Panc1 (cell line): Measurements from ENCODE around the gene OR2B2. TPM values are rescaled to one million over a fixed set of nuclear protein-coding genes. Genes with fewer than 3 reads are reported as not detected.

ENCODE experiments used
- ATAC-seq: fragments of 200-7000 bp; cut with Tn5 transposase; 2 replicates; pipeline ENCODE4 v1.9.1; 2020; ENCODE audit warnings: mild to moderate bottlenecking, moderate library complexity
- BruUV-seq: library from RNA; stranded (reverse); fragments of 400-500 nt; replicated peaks from 2 replicates; lab custom pipeline; 2021; lab: Mats Ljungman, UMichigan
- CTCF ChIA-PET: fragments of 300-600 bp; sonication (Branson Sonifier 250); formaldehyde crosslinking; loops from one replicate; lab custom pipeline; 2022; ENCODE audit warnings: antibody characterized with exemption; lab: Charles Lee
- POLR2A ChIA-PET: fragments of 300-600 bp; sonication (Branson Sonifier 250); formaldehyde crosslinking; loops from one replicate; lab custom pipeline; 2022; ENCODE audit warnings: antibody characterized with exemption; lab: Charles Lee
- DNase-seq: peaks from one replicate; pipeline ENCODE4 v3.0.0-alpha.2; 2010; ENCODE audit warnings: low read depth, low spot score
- H3K27ac ChIP-seq: 2 replicates; pipeline ENCODE4 v1.5.1; 2011; ENCODE audit warnings: mild to moderate bottlenecking, low read length, inconsistent platforms
- H3K27me3 ChIP-seq: fragments of 200-500 bp; sonication (Bioruptor generic); 2 replicates; pipeline ENCODE4 v1.6.0; 2014; ENCODE audit warnings: low read length, inconsistent platforms; ENCODE audit not compliant: control insufficient read depth, insufficient read depth
- H3K36me3 ChIP-seq: fragments of 200-500 bp; sonication (Bioruptor generic); 2 replicates; pipeline ENCODE4 v1.5.1; 2014; ENCODE audit warnings: inconsistent platforms, mild to moderate bottlenecking, low read length, moderate library complexity; ENCODE audit not compliant: control insufficient read depth, insufficient read depth
- H3K4me1 ChIP-seq: 2 replicates; pipeline ENCODE4 v1.5.1; 2011; ENCODE audit warnings: inconsistent platforms, mild to moderate bottlenecking, low read length, moderate library complexity; ENCODE audit not compliant: control insufficient read depth, insufficient read depth
- H3K4me3 ChIP-seq, 2 experiments: 2 replicates each; pipeline ENCODE4 v1.5.1; 2011 to 2012; ENCODE audit warnings: low read depth in 2 of 2, low read length in 2 of 2, mild to moderate bottlenecking in 2 of 2, inconsistent platforms in 1 of 2, moderate library complexity in 1 of 2
- H3K9me3 ChIP-seq: fragments of 200-500 bp; sonication (Bioruptor generic); 2 replicates; pipeline ENCODE4 v1.5.1; 2014; ENCODE audit warnings: low read depth, mild to moderate bottlenecking, inconsistent platforms, low read length, moderate library complexity; ENCODE audit not compliant: control insufficient read depth, insufficient read depth
- CTCF ChIP-seq: fragments of 450-650 bp; IDR thresholded peaks from 2 replicates; pipeline ENCODE4 v1.5.1; 2017; ENCODE audit warnings: mild to moderate bottlenecking
- POLR2AphosphoS5 ChIP-seq: IDR thresholded peaks from 2 replicates; pipeline ENCODE4 v1.6.1; 2012; ENCODE audit warnings: mild to moderate bottlenecking, low read depth, low read length, moderate library complexity
- SIN3A ChIP-seq: IDR thresholded peaks from 2 replicates; pipeline ENCODE4 v1.6.1; 2012; ENCODE audit warnings: low read depth, mild to moderate bottlenecking, low read length, moderate library complexity, borderline replicate concordance; ENCODE audit not compliant: insufficient read depth
- TCF7L2 ChIP-seq: IDR thresholded peaks from 2 replicates; pipeline ENCODE4 v1.6.1; 2011; ENCODE audit warnings: mild to moderate bottlenecking, low read depth, low read length, inconsistent platforms
- in situ Hi-C: cut with HindIII; loops from 2 replicates; pipeline ENCODE4 v1.10.0; 2016; ENCODE audit warnings: low sequenced_read_pairs, low pct_unique_long_range_greater_than_20kb
- intact Hi-C: fragments of 100-400 bp; cut with micrococcal nuclease; formaldehyde crosslinking; loops from one replicate; pipeline ENCODE4 v1.10.0; 2022; ENCODE audit not compliant: unreplicated experiment
- total RNA-seq: library from RNA; stranded (reverse); gene quantifications from one replicate; pipeline ENCODE4 v1.2.1, GENCODE V29; 2021; ENCODE audit not compliant: unreplicated experiment
- TF ChIP-seq, protein P1 (sequence below), 2 experiments: IDR thresholded peaks; 2 replicates each; pipeline ENCODE4 v1.6.1; 2011 to 2012; ENCODE audit warnings: low read depth in 2 of 2, control low read depth in 1 of 2, low read length in 1 of 2, mild to moderate bottlenecking in 1 of 2, moderate library complexity in 1 of 2; ENCODE audit not compliant: insufficient read depth in 1 of 2

The OR2B2 gene
- total RNA-seq, 1 experiment from 2014 or later = not detected

DNA sequence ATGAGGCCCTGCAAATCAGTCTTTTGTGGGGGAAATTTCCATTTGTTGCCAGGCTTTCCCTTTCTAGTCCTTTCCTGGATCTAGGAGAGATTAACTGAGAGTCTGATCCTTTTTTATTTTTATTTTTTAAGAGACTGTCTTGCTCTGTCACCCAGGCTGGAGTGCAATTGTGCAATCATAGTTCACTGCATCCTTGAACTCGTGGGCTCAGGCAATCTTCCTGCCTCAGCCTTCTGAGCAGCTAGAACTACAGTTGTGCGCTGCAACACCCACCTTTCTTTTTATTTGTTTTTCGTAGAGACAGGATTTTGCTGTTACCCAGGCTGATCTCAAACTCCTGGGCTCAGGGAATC is 22.9 kb downstream of the OR2B2 start:
- no TSS peak for BruUV-seq
- H3K27me3 ChIP-seq = no peaks in the 10 kb centered on the region
- ATAC-seq (no peak), DNase-seq (no peak)
- TF ChIP-seq POLR2AphosphoS5 (no peak), SIN3A (no peak)
- peak overlapping the region in 1 of 2 experiments; percentile 90; a peak in 2 of 4 replicates for H3K4me3 ChIP-seq
- POLR2A ChIA-PET = interaction anchor here (0.6 to 2.1 kb wide), 3 partner anchors 14 to 51 kb away, joined by 4 to 39 read pairs (median 10); a partner anchor contains a TSS
- H3K9me3 ChIP-seq = no peaks in the 10 kb centered on the region
- in situ Hi-C loops (no loop called here), intact Hi-C loops (no loop called here)
- H3K27ac ChIP-seq = peak overlapping the region; percentile 99
- peaks cover 14% of the 10 kb centered on the region for H3K4me1 ChIP-seq
- H3K36me3 ChIP-seq = peaks cover 2% of the 10 kb centered on the region; the same call in 1 of the 2 replicates
- CTCF ChIA-PET = no interaction called here

DNA sequence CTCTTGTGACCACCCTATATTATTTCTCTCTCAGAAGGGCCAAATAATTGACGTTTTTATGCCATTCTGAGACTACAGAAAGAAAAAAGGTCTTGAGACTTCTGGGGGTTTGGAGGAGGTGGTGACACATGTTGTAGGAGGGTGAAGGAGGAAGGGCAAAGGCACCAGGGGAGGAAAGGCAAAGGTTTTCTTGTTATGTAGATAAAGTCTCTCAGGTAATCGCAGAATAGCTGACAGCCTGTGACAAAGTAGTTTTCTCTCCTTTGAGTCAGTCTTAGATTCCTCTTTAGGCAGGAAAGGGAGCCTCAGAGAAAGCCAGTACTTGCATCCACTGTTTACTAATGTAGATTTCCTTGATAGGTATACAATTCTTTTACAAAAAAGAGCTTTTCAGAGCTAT is 23.6 kb downstream of the OR2B2 start:
- ATAC-seq (no peak), DNase-seq (no peak)
- no peaks in the 10 kb centered on the region for H3K27me3 ChIP-seq
- in situ Hi-C loops (no loop called here), intact Hi-C loops (no loop called here)
- no peaks in the 10 kb centered on the region; the same call in 1 of the 2 replicates for H3K36me3 ChIP-seq
- ChIA-PET POLR2A (no interaction called here), CTCF (no interaction called here)
- peaks cover 14% of the 10 kb centered on the region for H3K4me1 ChIP-seq
- BruUV-seq = no TSS peak
- no peak overlapping the region for H3K4me3 ChIP-seq
- peak overlapping the region; percentile 99 for H3K27ac ChIP-seq
- H3K9me3 ChIP-seq = no peaks in the 10 kb centered on the region
- TF ChIP-seq POLR2AphosphoS5 (no peak), CTCF (no peak), SIN3A (no peak), TCF7L2 (no peak)
- TF ChIP-seq, protein P1, sequence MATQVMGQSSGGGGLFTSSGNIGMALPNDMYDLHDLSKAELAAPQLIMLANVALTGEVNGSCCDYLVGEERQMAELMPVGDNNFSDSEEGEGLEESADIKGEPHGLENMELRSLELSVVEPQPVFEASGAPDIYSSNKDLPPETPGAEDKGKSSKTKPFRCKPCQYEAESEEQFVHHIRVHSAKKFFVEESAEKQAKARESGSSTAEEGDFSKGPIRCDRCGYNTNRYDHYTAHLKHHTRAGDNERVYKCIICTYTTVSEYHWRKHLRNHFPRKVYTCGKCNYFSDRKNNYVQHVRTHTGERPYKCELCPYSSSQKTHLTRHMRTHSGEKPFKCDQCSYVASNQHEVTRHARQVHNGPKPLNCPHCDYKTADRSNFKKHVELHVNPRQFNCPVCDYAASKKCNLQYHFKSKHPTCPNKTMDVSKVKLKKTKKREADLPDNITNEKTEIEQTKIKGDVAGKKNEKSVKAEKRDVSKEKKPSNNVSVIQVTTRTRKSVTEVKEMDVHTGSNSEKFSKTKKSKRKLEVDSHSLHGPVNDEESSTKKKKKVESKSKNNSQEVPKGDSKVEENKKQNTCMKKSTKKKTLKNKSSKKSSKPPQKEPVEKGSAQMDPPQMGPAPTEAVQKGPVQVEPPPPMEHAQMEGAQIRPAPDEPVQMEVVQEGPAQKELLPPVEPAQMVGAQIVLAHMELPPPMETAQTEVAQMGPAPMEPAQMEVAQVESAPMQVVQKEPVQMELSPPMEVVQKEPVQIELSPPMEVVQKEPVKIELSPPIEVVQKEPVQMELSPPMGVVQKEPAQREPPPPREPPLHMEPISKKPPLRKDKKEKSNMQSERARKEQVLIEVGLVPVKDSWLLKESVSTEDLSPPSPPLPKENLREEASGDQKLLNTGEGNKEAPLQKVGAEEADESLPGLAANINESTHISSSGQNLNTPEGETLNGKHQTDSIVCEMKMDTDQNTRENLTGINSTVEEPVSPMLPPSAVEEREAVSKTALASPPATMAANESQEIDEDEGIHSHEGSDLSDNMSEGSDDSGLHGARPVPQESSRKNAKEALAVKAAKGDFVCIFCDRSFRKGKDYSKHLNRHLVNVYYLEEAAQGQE (IDR thresholded peaks at IDR 0.05; ENCODE audit: insufficient read depth in 1 of 2, low read depth in 2 of 2, low read length in 1 of 2) = no peak

DNA sequence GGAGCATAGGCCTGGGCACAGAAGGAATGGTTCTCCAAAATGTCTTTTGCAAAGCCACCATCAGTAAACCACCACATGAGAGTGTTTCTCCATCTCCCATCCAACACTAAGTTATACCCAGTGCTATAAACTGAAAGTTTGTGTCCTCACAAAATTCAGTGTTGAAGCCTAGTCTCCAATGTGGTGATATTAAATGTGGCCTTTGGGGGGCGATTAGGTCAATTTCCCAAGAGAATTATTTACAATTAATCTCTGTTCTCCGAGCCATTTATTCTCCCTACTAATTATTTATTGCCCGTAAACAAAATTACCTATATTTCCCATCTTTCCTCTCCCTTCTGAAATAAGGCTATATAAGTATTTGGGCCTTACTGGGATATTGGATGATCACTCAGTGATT is 26.1 kb downstream of the OR2B2 start:
- ATAC-seq (no peak), DNase-seq (no peak)
- Histone ChIP-seq H3K27me3 (no peaks in the 10 kb centered on the region), H3K36me3 (no peaks in the 10 kb centered on the region), H3K27ac (no peak overlapping the region), H3K4me3 (no peak overlapping the region), H3K9me3 (no peaks in the 10 kb centered on the region), H3K4me1 (peaks cover 9% of the 10 kb centered on the region)
- POLR2A ChIA-PET = no interaction called here
- intact Hi-C loops = no loop called here
- in situ Hi-C loops = no loop called here
- TF ChIP-seq POLR2AphosphoS5 (no peak), TCF7L2 (no peak), CTCF (no peak), SIN3A (no peak)
- TF ChIP-seq, protein P1 (IDR thresholded peaks at IDR 0.05; ENCODE audit: insufficient read depth in 1 of 2, low read depth in 2 of 2, low read length in 1 of 2) = no peak
- CTCF ChIA-PET = interaction anchor here (0.7 kb wide), 1 partner anchor 549 kb away, joined by 6 read pairs; no protein-coding TSS in a partner anchor
- no TSS peak for BruUV-seq
